Testis (tissue), 2 donors: ENCODE measurements around the gene CR1L.

Source experiments
- POLR2A ChIP-seq: fragments of 450-650 bp; IDR thresholded peaks from one replicate; pipeline ENCODE4 v1.6.1; 2017; ENCODE audit warnings: antibody characterized with exemption, mild to moderate bottlenecking, moderate library complexity
- TF ChIP-seq, protein P1 (sequence below), 3 experiments: fragments of 450-650 bp in 2 of 3; fragments of 200-600 bp in 1 of 3; sonication (generic) in 1 of 3; IDR thresholded peaks; one replicate each; pipeline ENCODE4 v1.5.1; 2016 to 2019; ENCODE audit warnings: antibody characterized with exemption in 3 of 3, mild to moderate bottlenecking in 2 of 3, moderate library complexity in 1 of 3

DNA sequence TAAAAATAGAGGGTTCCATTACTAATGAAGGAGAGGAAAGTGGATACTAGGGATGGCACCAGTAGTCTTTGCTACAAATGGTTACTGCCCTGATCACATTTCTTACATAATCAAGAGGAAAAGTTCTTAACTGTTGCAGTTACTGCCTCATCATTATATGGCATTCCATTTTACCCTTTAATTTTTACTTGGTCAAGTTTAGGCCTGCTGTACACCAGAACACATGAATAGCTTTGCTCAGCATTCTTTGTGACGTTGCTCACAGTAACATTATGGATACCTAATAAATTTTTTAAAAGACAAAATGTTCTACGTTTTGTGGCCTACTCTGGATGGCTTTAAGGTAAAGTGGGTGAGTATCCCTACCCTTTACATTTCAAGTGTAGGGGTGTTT, 38.6 kb upstream of the CR1L start:
- TF ChIP-seq, protein P1, sequence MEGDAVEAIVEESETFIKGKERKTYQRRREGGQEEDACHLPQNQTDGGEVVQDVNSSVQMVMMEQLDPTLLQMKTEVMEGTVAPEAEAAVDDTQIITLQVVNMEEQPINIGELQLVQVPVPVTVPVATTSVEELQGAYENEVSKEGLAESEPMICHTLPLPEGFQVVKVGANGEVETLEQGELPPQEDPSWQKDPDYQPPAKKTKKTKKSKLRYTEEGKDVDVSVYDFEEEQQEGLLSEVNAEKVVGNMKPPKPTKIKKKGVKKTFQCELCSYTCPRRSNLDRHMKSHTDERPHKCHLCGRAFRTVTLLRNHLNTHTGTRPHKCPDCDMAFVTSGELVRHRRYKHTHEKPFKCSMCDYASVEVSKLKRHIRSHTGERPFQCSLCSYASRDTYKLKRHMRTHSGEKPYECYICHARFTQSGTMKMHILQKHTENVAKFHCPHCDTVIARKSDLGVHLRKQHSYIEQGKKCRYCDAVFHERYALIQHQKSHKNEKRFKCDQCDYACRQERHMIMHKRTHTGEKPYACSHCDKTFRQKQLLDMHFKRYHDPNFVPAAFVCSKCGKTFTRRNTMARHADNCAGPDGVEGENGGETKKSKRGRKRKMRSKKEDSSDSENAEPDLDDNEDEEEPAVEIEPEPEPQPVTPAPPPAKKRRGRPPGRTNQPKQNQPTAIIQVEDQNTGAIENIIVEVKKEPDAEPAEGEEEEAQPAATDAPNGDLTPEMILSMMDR (IDR thresholded peaks at IDR 0.05): no peak
- no peak for TF ChIP-seq POLR2A
